Upper lobe of left lung (tissue), 6 donors: ENCODE measurements around the gene FBN3. TPM values are rescaled to one million over a fixed set of nuclear protein-coding genes. Genes with fewer than 3 reads are reported as not detected.
A peak's percentile ranks its signal among the peaks of the same experiment; 100 is the strongest.

Experiments used
- ATAC-seq, 2 donors: fragments of 200-7000 bp; cut with Tn5 transposase; one replicate each; pipeline ENCODE4 v1.9.1; 2022; ENCODE audit warnings: mild to moderate bottlenecking in 2 of 2, moderate library complexity in 2 of 2; ENCODE audit not compliant: low FRiP score in 2 of 2
- DNase-seq, 2 donors: peaks; one replicate each; pipeline ENCODE4 v3.0.0-alpha.2; 2019 to 2020
- H3K27ac ChIP-seq, 4 donors: fragments of 200-600 bp; sonication (generic); one replicate each; pipeline ENCODE4 v1.5.1; 2016 to 2019
- H3K27me3 ChIP-seq, 4 donors: fragments of 200-600 bp; sonication (generic); one replicate each; pipeline ENCODE4 v1.5.1; 2017 to 2019
- H3K36me3 ChIP-seq, 4 donors: fragments of 200-600 bp; sonication (generic); one replicate each; pipeline ENCODE4 v1.5.1; 2016 to 2019
- H3K4me1 ChIP-seq, 4 donors: fragments of 200-600 bp; sonication (generic); one replicate each; pipeline ENCODE4 v1.5.1; 2018 to 2019
- H3K4me3 ChIP-seq, 4 donors: fragments of 200-600 bp; sonication (generic); one replicate each; pipeline ENCODE4 v1.5.1; 2017 to 2019; ENCODE audit warnings: mild to moderate bottlenecking in 2 of 4, moderate library complexity in 1 of 4
- H3K9me3 ChIP-seq, 4 donors: fragments of 200-600 bp; sonication (generic); one replicate each; pipeline ENCODE4 v1.5.1; 2018 to 2019
- CTCF ChIP-seq, 6 experiments: fragments of 450-650 bp in 4 of 6; fragments of 200-600 bp in 2 of 6; sonication (generic) in 2 of 6; IDR thresholded peaks; one replicate each; pipeline ENCODE4 v1.5.1; 2016 to 2019; ENCODE audit warnings: antibody characterized with exemption in 6 of 6
- EP300 ChIP-seq, 4 donors: sonication (generic); formaldehyde crosslinking; IDR thresholded peaks; one replicate each; pipeline ENCODE4 v1.5.1; 2017; ENCODE audit warnings: antibody characterized with exemption in 4 of 4, control low read depth in 2 of 4
- POLR2A ChIP-seq, 4 donors: fragments of 450-650 bp; IDR thresholded peaks; one replicate each; pipeline ENCODE4 v1.5.1; 2016 to 2017; ENCODE audit warnings: antibody characterized with exemption in 4 of 4, mild to moderate bottlenecking in 2 of 4
- POLR2AphosphoS5 ChIP-seq, 2 donors: sonication (generic); formaldehyde crosslinking; IDR thresholded peaks; one replicate each; pipeline ENCODE4 v1.5.1; 2017; ENCODE audit warnings: antibody characterized with exemption in 2 of 2
- WGBS, 2 donors: methylation state at CpG; one replicate each; pipeline ENCODE4 v1.1.5; 2017 to 2018; 5-methylcytosine and 5-hydroxymethylcytosine counted together
- total RNA-seq, 6 donors: library from RNA; depleted of rRNA in 4 of 6; stranded (reverse); fragments of >200 nt in 4 of 6; gene quantifications; one replicate each; pipeline versions ENCODE4 v1.1.0 to v1.2.1, GENCODE V29; 2016 to 2021
- donor health status: DM: no; HTN: no; CAD: no; lungs with moderate emphysema.
- donor health status: DM: no; HTN: yes; CAD: no; lungs with severe emphysema.

The FBN3 gene
- total RNA-seq, 6 donors from 2014 or later, result 0.10 to 106 (median 8.0) TPM

- H3K27me3 ChIP-seq, result no peaks in the 10 kb centered on the region
- peak; percentile 16 to 80 for ATAC-seq
- H3K36me3 ChIP-seq, result no peaks in the 10 kb centered on the region
- TF ChIP-seq POLR2AphosphoS5 (IDR thresholded peaks at IDR 0.05) (peak; percentile 12 to 19), POLR2A (IDR thresholded peaks at IDR 0.05) (no peak), CTCF (IDR thresholded peaks at IDR 0.05) (peak in 1 of 6 experiments; percentile 30), EP300 (IDR thresholded peaks at IDR 0.05) (peak in 1 of 4 donors; percentile 61)
- peak in 1 of 2 donors; percentile 80 for DNase-seq
- no peaks in the 10 kb centered on the region for H3K9me3 ChIP-seq
- peaks cover 0 to 3% (median 0%) of the 10 kb centered on the region in 4 donors for H3K4me1 ChIP-seq
- H3K4me3 ChIP-seq, result no peak overlapping the region
- H3K27ac ChIP-seq, result peak overlapping the region in 3 of 4 donors; percentile 27 to 59 (median 48)
- 50 to 53% methylated on average over 5 of the region's 5 CpGs for WGBS, 2 donors
Observed at GRCh38 chr19:8113017-8113416, 36.4 kb downstream of the FBN3 start.

GRCh38 chr19:8111376-8111775, 38.0 kb downstream of the FBN3 start:
- no peak for DNase-seq
- WGBS, 2 donors, result 87 to 92% methylated on average over 11 to 14 of the region's 16 CpGs

GRCh38 chr19:8110931-8111330, 38.5 kb downstream of the FBN3 start:
- Histone ChIP-seq H3K27me3 (no peaks in the 10 kb centered on the region), H3K4me3 (no peak overlapping the region), H3K4me1 (peaks cover 0 to 3% (median 0%) of the 10 kb centered on the region in 4 donors), H3K9me3 (no peaks in the 10 kb centered on the region), H3K27ac (no peak overlapping the region), H3K36me3 (no peaks in the 10 kb centered on the region)
- 95 to 96% methylated on average over 10 to 14 of the region's 16 CpGs for WGBS, 2 donors
- no peak for TF ChIP-seq CTCF (IDR thresholded peaks at IDR 0.05)
- TF ChIP-seq POLR2AphosphoS5 (IDR thresholded peaks at IDR 0.05), result no peak
- TF ChIP-seq POLR2A (IDR thresholded peaks at IDR 0.05), result no peak
- TF ChIP-seq EP300 (IDR thresholded peaks at IDR 0.05), result no peak
- DNase-seq, result no peak
- ATAC-seq, result no peak

More at GRCh38 chr19:8111376-8111775, 38.0 kb downstream of the FBN3 start:
- Histone ChIP-seq H3K4me3 (no peak overlapping the region), H3K27ac (no peak overlapping the region), H3K27me3 (no peaks in the 10 kb centered on the region), H3K36me3 (no peaks in the 10 kb centered on the region), H3K9me3 (no peaks in the 10 kb centered on the region), H3K4me1 (peaks cover 0 to 3% (median 0%) of the 10 kb centered on the region in 4 donors)
- TF ChIP-seq EP300 (IDR thresholded peaks at IDR 0.05) (no peak), POLR2AphosphoS5 (IDR thresholded peaks at IDR 0.05) (no peak), POLR2A (IDR thresholded peaks at IDR 0.05) (no peak), CTCF (IDR thresholded peaks at IDR 0.05) (no peak)
- no peak for ATAC-seq

GRCh38 chr19:8109890-8110662, 39.3 kb downstream of the FBN3 start:
- Histone ChIP-seq H3K36me3 (no peaks in the 10 kb centered on the region), H3K4me3 (no peak overlapping the region), H3K4me1 (peaks cover 0 to 3% (median 0%) of the 10 kb centered on the region in 4 donors), H3K27ac (no peak overlapping the region), H3K9me3 (no peaks in the 10 kb centered on the region), H3K27me3 (no peaks in the 10 kb centered on the region)
- TF ChIP-seq CTCF (IDR thresholded peaks at IDR 0.05) (no peak), EP300 (IDR thresholded peaks at IDR 0.05) (no peak), POLR2A (IDR thresholded peaks at IDR 0.05) (no peak), POLR2AphosphoS5 (IDR thresholded peaks at IDR 0.05) (no peak)
- 93 to 95% methylated on average over 7 of the region's 7 CpGs for WGBS, 2 donors
- ATAC-seq (no peak), DNase-seq (no peak)
